SW480 (cell line): ENCODE measurements around the gene CRYBG1.

Experiments used
- DNase-seq: peaks from one replicate; pipeline ENCODE4 v3.0.0-alpha.2; 2016; ENCODE audit warnings: low spot score

The CRYBG1 gene, protein sequence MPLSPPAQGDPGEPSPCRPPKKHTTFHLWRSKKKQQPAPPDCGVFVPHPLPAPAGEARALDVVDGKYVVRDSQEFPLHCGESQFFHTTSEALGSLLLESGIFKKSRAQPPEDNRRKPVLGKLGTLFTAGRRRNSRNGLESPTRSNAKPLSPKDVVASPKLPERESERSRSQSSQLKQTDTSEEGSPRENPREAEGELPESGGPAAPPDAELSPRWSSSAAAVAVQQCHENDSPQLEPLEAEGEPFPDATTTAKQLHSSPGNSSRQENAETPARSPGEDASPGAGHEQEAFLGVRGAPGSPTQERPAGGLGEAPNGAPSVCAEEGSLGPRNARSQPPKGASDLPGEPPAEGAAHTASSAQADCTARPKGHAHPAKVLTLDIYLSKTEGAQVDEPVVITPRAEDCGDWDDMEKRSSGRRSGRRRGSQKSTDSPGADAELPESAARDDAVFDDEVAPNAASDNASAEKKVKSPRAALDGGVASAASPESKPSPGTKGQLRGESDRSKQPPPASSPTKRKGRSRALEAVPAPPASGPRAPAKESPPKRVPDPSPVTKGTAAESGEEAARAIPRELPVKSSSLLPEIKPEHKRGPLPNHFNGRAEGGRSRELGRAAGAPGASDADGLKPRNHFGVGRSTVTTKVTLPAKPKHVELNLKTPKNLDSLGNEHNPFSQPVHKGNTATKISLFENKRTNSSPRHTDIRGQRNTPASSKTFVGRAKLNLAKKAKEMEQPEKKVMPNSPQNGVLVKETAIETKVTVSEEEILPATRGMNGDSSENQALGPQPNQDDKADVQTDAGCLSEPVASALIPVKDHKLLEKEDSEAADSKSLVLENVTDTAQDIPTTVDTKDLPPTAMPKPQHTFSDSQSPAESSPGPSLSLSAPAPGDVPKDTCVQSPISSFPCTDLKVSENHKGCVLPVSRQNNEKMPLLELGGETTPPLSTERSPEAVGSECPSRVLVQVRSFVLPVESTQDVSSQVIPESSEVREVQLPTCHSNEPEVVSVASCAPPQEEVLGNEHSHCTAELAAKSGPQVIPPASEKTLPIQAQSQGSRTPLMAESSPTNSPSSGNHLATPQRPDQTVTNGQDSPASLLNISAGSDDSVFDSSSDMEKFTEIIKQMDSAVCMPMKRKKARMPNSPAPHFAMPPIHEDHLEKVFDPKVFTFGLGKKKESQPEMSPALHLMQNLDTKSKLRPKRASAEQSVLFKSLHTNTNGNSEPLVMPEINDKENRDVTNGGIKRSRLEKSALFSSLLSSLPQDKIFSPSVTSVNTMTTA (N-terminal part only)

DNA sequence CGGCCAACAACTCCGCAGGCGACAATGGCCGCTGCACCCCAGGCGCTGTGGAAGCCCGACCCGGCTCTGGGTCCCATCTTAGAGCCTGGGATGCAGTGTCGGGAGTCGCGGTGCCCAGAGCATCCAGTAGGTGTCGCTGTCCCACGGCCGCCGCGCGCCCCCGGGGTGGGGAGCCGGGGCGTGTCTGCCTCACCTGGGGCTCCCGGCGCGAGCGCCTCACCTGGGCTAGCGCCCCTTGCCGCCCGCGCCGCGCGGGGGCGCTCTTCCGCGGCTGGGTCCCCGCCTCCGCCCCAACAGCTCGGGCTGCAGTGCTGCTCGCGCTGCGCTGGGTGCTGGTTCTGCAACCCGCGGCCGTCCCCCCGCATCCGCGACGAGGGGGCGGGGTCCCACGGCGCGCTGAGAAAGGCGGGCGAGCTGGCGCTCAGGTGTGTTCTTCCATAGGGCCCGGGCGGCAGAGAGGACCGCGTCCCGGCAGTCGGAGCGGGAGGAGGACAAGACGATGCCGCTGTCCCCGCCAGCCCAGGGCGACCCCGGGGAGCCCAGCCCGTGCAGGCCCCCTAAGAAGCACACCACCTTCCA lies at the start of gene CRYBG1:
CRYBG1 (plus strand) TSS at position 308 of the 579 bp plus-strand sequence; CDS start at position 500, 192 bp downstream.
- DNase-seq: peak; percentile 80

DNA sequence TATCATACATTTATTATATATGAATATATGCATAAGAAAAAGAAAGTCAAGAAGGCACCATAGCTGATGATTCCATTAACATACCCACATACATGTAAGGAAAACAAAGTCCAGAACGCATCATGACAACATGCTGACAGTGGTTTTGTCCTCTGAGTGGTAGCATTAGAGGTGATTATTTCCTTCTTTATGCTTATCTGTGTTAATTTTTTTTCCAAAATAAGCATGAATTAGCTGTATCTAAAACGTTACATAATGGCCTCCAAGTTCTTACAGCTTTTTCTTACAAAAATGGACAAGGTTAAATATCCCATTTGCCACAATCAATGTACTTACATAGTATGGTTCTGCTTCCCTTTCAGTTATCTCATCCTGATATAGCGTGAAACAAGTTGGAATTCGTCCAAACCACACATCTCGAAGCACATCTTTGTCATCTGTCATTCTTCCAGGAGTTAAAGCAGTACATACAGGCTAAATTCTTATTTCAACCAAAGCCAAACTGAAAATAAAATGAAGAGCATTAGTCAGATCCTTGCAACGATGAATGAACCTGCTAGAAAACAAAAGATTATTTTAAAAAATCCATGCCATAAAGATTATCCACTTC lies 44.6 kb upstream of the CRYBG1 start:
- no peak for DNase-seq

DNA sequence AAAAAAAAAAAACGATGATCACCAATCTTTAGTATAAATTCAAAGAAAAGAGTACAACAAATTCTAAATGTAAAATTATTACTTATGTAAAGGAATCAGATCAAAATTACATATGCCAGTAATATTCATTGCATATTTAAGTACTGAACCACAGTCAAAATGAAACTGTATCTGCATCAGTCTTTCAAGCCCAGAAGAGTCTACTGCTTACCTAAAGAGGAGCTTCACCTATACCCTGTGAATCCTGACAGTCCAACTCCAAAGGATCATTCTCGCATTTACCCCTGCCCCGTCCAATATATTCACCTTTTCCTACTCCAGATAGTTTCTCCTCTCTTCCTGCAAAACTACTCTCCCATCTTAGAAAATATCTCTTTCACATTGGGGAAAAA lies 44.1 kb upstream of the CRYBG1 start:
- DNase-seq: no peak

DNA sequence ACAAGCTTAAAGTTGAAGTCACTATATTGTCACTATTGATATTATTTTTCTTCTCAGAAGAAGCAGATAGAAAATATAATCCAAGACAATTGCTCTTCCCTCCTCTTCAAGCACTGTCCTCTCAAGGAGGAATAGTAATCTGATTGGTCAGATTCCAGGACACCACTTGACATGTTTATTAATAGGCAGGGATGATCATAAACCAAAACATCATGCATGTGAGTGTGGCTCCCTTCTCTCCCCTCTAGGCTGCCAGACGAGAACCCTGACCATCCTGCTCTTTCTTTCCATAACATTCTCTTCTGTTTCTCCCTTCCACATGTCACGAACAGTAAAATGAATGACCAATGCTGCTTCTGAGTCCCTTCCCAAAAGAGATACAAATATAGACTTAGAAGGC lies 42.5 kb upstream of the CRYBG1 start:
- DNase-seq: no peak

DNA sequence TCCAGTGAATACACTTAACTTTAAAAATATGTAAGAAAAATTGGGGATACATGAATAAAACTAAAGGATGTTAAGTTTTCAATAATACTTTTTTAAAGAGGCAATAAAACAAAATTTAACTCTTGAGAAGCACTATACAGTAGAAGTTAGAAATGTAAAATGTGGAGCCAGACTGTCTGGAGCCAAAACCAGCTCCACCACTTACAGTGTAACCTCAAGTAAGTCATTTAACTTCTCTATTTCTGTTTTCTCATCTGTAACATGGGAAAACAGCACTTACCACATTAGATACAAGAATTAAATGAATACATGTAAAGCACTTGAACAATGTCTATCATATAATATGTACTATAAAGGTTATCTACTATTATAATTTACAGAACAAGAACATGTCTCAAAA lies 41.7 kb upstream of the CRYBG1 start:
- DNase-seq: no peak

DNA sequence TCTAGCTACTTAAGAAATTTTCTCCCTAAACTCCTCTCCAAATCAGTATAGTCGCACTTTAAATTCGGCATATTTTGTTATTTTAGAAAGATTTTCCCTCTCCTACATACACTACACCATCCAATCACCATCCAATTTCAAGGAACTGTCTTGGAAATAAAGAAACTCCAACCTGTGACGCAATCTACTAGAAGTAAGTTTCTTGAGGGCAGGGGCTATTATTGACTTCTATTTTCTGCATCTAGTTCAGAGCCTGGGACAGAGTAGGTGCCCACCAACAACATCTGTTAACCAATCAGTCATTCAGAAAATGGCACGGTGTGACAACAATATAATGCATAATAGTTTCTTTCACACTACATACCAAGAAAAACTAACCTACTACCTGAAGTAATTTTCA lies 38.6 kb upstream of the CRYBG1 start:
- no peak for DNase-seq

DNA sequence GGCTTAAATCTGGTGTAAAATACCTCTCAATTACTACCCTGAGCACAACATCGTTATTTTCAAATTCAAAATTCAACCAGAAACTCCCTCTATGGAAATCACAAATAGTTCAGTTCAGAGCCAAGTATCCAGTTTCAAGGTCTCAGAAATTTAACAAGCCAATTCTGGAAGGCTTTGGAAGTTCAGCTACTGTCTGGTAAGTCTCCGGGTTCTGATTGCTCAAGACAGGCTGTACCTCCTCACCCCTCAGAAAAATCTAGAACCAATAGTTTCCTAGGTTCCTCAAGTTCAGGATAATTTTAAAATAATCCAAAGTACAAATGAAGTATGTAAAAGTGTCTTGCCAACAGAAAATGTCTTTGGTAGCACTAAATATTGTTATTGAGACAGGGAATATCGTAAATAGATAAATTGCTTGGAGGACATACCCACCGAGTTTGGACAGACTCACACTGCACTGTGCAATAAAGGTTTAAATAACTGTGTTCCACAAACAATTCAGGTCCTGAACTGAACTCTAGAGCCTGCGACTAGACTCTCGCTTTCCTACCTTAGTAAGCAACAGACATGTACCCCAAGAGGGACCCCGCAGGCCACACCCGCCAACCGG lies 35.7 kb upstream of the CRYBG1 start:
- DNase-seq: no peak

DNA sequence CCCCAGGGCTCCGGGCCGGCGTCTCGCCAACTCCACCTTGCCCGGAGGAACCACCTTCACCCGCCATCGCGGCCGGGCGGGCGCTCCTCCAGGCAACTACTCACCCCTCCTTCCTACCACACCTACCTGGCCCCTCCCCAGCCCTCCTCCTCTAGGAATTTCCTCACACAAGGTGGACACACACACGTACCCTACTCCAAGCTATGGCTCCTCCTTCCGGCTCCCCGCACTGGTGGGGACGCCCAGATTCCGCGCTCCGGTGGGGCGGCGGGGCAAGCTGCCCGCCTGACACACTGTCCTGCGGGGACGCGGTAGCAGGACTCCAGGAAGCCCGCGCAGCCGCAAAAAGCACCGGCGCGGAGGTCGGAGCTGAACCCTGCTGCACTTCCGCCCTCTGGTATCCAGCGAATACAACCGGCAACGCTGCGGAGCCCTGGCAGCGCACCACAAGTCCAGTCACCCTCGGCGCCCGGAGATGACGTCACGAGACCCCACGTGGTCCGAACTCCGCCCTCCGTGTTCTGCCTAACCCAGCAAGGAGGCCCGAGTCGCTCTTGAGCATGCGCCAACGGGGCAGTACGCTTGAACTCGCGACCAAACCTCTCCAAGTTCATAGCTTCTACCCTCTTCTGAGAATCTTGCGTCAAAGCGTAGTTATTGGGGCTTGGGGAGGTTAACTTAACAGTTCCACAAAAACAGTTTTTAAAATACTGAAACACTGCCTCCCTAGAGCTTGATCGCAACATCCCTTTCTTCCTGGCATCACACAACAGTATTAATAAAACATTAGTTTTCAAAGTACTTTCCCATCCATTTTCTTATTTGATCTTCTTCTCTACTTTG lies 35.0 kb upstream of the CRYBG1 start, which contains the start of gene ATG5:
ATG5 (minus strand) TSS at position 425 of the 843 bp plus-strand sequence. CDS start 9,552 bp downstream, outside the sequence.
- peak; percentile 96 for DNase-seq

DNA sequence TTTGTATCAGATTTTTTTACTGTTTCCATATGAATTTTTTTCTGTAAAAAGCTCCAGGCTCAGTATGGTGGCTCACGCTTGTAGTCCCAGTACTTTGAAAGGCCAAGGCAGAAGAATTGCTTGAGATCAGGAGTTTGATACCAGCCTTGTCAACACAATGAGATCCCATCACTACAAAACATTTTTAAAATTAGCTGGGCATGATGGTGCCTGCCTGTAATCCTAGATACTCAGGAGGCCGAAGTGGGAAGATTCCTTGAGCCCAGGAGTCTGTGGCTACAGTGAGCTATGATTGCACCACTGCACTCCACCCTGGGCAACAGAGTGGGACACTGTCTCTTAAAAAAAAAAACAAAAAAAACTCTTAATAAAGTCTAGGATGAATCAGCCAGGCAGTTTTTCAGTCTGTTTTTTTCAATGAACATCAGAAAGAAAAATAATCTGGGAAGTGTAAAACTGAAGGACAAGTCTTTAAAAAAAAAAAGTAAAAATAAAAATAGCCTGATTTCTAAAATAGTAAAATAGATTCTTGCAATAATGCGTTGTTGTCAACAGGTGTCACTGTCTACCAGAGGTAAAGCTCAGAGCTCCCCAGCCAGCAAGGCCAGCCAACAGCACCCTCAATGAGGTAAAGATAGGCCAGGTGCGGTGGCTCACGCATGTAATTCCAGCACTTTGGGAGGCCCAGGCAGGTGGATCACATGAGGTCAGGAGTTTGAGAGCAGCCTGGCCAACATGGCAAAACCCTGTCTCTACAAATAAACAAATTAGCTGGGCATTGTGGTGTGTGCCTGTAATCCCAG lies 25.7 kb upstream of the CRYBG1 start:
- DNase-seq: peak; percentile 46

DNA sequence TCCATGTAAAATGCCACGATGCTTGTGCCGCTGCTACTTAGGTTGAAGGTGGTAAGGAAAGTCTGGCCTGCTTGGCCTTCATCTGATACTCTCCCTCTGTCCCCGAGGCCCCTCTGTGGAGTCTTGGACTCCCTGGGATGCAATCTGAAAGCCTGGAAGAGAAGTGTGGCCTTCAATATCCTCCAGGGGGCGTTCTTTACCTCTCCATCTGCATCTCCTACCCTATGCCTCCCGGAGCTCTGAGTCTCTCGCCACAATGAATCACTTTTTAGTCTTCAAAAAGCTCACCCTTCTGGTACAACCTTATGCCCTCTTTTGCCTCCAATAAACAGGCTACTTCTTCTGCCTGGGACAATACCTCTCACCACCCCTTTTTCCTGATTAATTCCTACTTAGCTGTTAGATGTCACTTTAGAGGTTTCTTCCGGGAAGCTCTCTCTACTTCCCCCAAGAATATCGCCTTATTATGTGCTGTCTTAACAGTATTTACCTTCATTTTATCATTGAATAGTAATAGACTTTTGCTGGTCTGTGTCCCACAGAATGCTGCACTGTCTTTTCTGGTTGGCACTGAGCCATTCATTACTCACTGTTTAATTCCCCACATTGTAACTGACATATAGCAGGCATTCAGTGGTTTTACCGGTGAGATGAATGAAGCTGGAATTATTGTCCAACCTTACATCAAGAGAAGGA lies 21.0 kb upstream of the CRYBG1 start:
- DNase-seq: peak; percentile 84

DNA sequence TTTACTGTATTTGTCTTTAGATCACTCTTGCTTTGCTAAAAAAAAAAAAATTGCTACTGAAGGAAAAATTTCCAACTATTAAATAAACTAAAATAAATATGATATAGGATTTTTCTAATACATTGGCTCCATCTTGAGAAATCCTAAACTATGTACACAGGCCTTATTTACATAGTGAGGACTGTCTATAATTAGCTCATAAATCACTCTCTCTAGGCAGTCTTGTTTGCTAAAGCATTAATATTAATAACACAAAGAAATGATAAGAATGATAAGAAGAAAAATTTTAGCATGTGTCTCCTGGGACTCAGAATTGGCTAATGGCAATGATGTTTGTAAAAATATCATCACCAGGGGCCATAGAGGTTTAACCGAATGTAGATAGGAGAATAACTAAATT lies 13.3 kb upstream of the CRYBG1 start:
- no peak for DNase-seq

DNA sequence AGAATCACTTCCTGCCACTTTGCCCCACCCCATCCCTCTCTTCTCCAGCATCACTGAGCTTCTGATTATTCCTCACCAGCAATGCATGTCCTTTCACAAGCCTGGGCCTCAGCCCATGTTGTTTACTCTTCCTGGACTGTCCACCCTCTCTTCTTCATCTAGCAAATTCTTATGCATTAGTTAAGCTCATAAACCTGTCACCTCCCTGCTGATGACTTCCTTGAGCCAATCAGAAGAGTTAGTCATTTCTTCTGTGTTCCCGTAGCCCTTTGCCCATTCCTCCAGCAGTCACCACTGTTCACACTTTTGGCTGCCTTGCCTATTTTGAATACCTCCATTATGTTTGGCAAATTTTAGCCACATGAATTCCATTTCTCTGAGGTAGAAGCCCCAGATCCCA lies 4.1 kb upstream of the CRYBG1 start:
- no peak for DNase-seq

DNA sequence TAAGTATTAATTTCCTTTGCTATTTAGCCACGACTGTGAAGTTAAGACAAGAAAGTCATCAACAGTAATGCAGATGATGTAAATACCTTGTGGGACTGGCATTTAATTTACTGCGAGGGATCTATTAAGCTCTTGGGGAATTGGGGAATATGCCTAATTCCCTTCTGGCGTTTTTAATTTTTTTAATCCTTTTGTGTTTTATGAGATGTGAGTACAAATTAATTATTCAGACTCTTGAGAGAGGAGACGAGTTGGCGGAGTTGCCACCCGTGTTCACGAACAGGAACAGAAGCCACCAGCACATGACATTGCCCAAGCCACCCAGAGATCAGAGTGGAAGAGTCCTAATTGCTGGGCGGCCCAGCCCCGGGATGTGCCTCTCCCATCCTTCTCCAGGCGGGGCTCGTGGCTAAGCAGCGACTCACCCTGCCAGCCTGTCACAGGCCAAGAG lies 533 bp upstream of the CRYBG1 start:
- no peak for DNase-seq

DNA sequence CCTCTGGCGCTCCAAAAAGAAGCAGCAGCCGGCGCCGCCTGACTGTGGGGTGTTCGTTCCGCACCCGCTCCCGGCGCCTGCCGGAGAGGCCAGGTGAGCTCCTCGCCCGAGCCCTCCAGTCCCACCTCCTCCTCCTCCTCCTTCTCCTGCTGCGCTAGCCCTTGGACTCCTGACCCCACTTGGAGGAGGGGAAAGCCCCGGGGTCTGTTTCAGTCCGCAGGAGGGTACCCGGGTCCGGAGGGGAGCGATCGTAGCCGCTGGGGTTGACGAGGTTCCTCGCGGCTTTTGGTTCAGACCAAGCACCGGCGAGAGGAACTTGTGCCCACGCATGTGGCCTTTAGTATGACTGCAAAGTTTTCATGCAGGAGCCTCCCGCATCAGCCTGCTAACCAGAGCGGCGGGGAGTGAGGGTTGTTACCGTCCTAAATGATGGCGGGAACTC lies 493 bp downstream of the CRYBG1 start:
- DNase-seq: peak; percentile 28

DNA sequence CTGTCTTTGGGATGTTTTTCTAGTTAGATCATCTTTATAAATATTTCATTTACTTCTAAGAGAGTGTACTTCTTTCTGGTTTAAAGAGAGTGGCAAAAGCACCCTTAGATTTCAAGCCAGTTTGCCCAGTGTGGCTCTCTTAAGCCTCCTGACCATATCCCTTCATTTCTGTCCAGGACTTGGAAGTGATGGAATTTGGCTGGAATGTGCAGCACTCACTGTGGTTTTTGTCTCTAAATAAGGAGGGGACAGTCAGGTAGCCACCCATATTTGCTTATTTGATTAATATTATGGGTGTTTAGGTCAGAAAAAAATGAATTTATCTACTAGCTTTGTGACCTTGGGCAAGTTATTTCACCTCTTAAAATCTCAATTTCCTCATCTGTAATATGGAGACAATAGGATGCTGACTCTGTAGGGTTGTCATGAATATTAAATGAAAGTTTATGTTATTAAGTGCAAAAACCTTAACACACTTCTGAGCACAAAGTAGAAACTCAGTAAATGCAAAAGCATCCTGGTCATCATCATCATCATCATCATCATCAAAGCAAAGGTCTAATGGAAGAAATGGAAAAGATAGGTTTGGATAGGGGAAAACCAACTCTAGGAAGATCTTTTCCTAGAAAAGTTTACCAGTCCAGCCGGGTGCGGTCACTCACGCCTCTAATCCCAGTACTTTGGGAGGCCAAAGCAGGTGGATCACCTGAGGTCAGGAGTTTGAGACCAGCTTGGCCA lies 3.1 kb downstream of the CRYBG1 start:
- no peak for DNase-seq

DNA sequence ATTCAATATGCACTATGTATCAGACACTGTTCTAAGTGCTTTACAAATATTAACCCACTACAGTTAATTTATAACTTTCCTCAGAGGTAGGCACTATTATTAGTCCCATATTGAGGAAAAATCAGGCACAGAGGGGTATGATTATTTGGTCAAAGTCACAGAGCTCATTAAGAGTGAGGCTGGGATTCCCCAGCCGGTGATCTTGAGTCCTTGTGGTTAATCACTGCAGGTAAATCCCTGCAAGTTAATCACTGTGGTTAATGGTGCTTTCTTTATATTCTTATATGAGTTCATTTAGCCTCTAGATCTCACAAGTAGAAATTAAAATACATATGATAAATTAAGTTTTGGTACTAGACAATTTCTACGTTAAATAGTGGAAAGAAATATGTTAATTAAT lies 9.2 kb downstream of the CRYBG1 start:
- no peak for DNase-seq

DNA sequence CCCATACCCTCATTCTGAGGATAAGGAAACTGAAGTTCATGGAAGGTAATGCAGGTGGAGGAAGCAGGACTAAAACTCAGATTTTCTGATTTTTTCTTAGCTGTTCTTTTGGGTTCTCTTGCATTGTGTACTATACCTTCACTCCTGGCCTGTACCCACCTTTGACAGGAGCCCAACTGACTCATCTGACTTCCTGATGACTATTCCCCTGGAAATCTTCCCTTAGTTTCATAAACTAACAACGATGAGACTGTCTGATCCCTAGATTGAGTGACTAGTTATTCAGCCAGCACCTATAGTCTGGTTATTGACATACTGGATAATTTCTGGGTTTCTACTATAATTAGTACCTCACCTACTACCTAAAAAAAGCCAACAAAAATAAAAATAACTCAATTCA lies 10.1 kb downstream of the CRYBG1 start:
- no peak for DNase-seq
